ENCODE measurements around the gene ZNF710.
"Not testable (repeated sequence)": the region's sequence is repeated elsewhere in the genome, so short reads cannot be mapped to it uniquely, and the experiment has no call there.

Gene ZNF710

DNA sequence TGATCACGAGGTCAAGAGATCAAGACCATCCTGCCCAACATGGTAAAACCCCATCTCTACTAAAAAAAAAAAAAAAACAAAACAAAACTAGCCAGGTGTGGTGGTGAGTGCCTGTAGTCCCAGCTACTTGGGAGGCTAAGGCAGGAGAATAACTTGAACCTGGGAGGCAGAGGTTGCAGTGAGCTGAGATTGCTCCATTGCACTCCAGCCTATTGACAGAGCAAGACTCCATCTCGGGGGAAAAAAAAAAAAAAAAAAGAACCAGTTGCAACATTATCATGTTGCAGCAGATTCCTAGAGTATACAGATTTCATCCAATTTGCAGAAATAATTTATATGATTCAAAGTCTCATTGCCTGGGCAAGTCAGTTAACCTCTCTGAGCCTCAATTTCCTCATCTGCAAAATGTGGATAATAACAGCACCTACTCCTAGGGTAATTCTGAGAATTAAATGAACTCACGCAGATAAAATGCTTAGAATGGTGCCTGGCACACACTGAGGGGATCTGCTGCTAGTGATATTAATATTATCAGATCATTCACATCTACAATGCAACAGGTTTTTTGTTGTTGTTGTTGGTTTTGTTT lies 108.1 kb downstream of the ZNF710 start:
- DNase-seq = not testable (repeated sequence)

DNA sequence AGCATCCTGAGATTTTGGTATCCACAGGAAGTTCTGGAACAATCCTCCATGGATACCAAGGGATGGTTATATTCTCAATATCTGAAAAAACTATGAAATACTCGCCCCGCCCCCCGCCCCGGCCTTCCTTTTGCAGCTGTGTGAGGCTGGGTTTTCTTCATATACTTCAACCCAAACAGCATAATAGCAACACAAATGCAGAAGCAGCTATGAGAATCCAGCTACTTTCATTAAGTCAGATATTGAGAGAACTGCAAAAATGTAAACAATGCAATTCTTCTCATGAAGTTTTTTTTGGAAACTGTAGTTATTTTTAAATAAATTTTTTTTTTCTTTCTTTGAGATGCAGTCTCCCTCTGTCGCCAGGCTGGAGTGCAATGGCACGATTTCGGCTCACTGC lies 112.0 kb downstream of the ZNF710 start:
- DNase-seq = no peak

GRCh38 chr15:90114451-90114901 lies 113.4 kb downstream of the ZNF710 start:
- no peak for DNase-seq

DNA sequence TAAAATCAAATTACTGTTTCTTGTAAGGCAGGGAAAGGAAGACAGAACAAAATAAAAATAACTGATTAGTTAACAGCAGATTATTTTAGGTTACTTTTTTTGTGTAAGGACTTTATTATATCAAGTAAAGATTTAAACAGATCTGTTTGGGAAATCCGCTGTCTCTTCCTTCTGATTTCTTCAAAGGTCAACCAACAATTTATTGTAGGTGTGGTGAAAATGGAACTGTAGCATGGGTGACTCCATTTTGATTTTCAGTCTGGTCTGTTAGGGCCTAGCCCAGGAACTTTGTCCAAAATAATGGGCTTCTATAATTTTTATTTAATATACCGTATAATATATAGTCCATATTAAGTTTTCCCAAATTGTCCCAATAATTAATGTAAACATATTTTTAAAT lies 114.7 kb downstream of the ZNF710 start:
- no peak for DNase-seq

DNA sequence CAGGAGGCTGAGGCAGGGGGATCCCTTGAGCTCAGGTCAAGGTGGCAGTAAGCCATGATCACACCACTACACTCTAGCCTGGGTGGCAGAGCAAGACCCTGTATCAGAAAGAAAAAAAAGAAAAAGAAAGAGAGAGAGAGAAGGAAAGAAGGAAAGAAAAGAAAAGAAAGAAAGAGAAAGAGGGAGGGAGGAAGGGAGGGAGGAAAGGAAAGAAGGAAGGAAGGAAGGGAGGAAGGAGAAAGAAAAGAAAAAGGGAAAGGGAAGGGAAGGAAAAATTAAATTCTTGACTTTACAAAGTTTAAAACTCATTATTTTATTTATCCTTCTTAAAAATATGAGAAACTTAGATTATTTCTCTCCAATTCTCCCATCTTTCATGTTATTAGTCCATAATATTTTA lies 118.2 kb downstream of the ZNF710 start:
- DNase-seq = no peak

DNA sequence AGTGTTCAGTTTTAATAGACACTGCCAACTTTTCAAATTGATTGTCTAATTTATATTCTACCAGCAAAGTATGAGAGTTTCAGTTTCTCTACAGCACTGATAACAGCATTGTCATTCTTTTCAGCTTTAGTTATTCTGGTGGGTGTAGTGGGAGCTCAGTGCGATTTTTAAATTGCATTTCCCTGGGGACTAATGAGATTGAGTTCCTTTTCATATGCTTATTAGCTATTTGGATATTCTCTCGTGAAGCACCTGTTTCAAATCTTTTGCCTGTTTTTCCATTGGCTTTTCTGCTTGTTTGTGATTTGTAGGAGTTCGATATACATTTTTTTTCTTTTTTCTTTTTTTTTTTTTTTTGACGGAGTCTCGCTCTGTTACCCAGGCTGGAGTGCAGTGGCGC lies 120.0 kb downstream of the ZNF710 start:
- DNase-seq = no peak

DNA sequence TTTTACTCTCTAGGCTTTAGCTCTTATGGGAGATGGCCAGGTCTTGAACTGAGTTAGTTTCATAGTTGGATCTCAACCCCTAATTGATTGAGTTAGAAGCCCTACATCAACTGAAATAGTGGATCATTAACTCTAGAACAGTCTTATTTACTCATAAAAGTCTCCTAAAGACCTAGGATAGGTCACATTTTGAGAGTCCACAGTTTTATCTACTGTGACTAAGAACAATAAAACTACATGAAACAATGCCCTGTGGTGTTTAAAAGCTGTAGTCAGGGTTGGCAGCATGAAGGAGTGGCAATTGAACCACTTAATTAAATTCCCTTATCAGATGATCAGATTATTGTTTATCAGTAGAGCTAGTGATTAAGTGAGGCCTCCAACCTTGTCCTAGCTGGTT lies 123.4 kb downstream of the ZNF710 start:
- DNase-seq = no peak

- no peak for DNase-seq
Observed at GRCh38 chr15:90126022-90126421, 124.9 kb downstream of the ZNF710 start.

DNA sequence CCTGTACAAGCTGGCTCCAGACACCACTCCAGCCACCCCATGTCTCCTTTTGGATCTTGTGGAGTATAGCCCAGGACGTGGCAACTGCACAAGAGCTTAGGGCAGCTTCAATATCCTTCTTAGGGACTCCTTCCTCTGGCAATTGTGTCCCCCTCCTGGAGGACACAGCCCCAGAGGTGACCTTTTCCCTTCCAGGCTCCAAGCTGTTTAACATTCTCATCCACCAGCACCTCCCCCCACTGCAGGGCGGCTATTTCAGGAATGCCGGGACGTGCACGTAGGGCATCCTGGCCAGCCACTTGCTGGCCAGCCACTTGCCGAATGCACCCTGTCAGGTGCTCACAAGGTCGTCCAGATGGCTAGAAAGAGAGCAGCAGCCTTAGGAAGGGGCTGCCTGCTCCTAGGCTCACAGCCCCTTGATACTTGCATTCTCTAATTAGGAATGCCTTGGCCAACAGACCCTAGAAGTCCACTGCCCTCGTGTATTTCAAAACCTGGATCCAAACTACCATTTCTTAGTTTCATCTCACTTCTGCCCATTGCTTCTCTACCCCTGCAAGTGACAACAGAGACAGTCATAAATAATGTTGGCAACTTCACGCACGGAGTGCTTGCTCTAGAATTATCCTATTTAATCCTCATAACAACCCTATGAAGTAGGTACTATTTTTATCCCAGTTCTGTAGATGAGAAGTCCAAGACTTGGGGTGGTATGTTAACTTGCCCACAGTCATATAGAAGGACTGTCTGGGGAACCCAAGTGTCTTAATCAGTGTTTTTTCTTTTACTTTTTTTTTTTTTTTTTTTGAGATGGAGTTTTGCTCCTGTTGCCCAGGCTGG lies 125.7 kb downstream of the ZNF710 start:
- DNase-seq = no peak

DNA sequence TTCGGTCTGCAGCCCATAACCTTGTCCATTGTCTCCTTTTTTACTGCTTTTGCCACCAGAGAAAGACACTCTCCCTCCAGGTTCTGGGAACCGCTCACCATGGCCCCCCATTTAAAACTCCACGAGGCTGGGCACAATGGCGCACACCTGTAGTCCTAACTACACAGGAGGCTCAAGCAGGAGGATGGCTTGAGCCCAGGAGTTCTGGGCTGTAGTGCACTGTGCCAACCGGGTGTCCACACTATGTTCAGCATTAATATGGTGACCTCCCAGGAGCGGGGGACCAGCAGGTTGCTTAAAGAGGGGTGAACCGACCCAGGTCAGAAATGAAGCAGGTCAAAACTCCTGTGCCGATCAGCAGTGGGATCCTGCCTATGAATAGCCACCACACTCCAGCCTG lies 129.2 kb downstream of the ZNF710 start:
- DNase-seq = no peak

Data from left hindlimb (tissue), 1 donor.